IMR-90 (cell line): Measurements from ENCODE around the gene AKIRIN2. TPM values are rescaled to one million over a fixed set of nuclear protein-coding genes. Genes with fewer than 3 reads are reported as not detected.

Source experiments
- ATAC-seq: fragments of 200-7000 bp; cut with Tn5 transposase; 2 replicates; pipeline ENCODE4 v1.9.1; 2020; ENCODE audit warnings: low read depth, mild to moderate bottlenecking, moderate library complexity
- BruUV-seq: library from RNA; stranded (reverse); fragments of 400-500 nt; replicated peaks from 2 replicates; lab custom pipeline; 2021; lab: Mats Ljungman, UMichigan
- CTCF ChIA-PET: fragments of 300-600 bp; formaldehyde crosslinking; extraction: SDS; loops from one replicate; lab custom pipeline; 2021; ENCODE audit warnings: antibody characterized with exemption; lab: Yijun Ruan, JAX
- POLR2A ChIA-PET: fragments of 300-600 bp; sonication (Branson Sonifier 250); formaldehyde crosslinking; loops from one replicate; lab custom pipeline; 2022; ENCODE audit warnings: antibody characterized with exemption; ENCODE audit not compliant: unreplicated experiment; lab: Charles Lee
- DNase-seq: peaks from one replicate; pipeline ENCODE4 v3.0.0; 2013
- H2AFZ ChIP-seq: replicated peaks from 2 replicates; pipeline ENCODE3; 2013; ENCODE audit warnings: low read length, mild to moderate bottlenecking; ENCODE audit not compliant: poor library complexity
- H2AK5ac ChIP-seq: 2 replicates; pipeline ENCODE4 v1.6.1; 2013; ENCODE audit warnings: low read depth, low read length, inconsistent platforms
- H2AK9ac ChIP-seq: replicated peaks from 2 replicates; pipeline ENCODE3; 2013; ENCODE audit warnings: mild to moderate bottlenecking, low read depth, low read length, moderate library complexity; ENCODE audit not compliant: poor library complexity
- H2BK120ac ChIP-seq: 2 replicates; pipeline ENCODE4 v1.6.1; 2013; ENCODE audit warnings: low read depth, low read length, inconsistent platforms
- H2BK15ac ChIP-seq: 3 replicates; pipeline ENCODE4 v1.6.1; 2013; ENCODE audit warnings: low read depth, low read length, inconsistent platforms
- H2BK20ac ChIP-seq: 2 replicates; pipeline ENCODE4 v1.6.1; 2013; ENCODE audit warnings: low read depth, mild to moderate bottlenecking, inconsistent platforms, low read length, moderate library complexity
- H2BK5ac ChIP-seq: 2 replicates; pipeline ENCODE4 v1.6.1; 2013; ENCODE audit warnings: mild to moderate bottlenecking, low read depth, low read length, inconsistent platforms; ENCODE audit not compliant: poor library complexity, severe bottlenecking
- H3K14ac ChIP-seq: replicated peaks from 2 replicates; pipeline ENCODE4 v1.6.1; 2013; ENCODE audit warnings: low read depth, low read length, inconsistent platforms
- H3K18ac ChIP-seq: 2 replicates; pipeline ENCODE4 v1.6.1; 2013; ENCODE audit warnings: low read depth, low read length, control low read depth
- H3K23ac ChIP-seq: 2 replicates; pipeline ENCODE4 v1.6.1; 2013; ENCODE audit warnings: low read depth, low read length, inconsistent platforms
- H3K27ac ChIP-seq: 2 replicates; pipeline ENCODE4 v1.5.1; 2013; ENCODE audit warnings: mild to moderate bottlenecking, control low read depth, low read length; ENCODE audit not compliant: insufficient read depth
- H3K27me3 ChIP-seq: 2 replicates; pipeline ENCODE4 v1.6.1; 2013; ENCODE audit warnings: low read length; ENCODE audit not compliant: control insufficient read depth, insufficient read depth
- H3K36me3 ChIP-seq: 2 replicates; pipeline ENCODE4 v1.6.1; 2013; ENCODE audit warnings: low read length, mixed read lengths; ENCODE audit not compliant: control insufficient read depth, insufficient read depth
- H3K4ac ChIP-seq: 2 replicates; pipeline ENCODE4 v1.6.1; 2013; ENCODE audit warnings: low read depth, low read length, inconsistent platforms
- H3K4me1 ChIP-seq: 2 replicates; pipeline ENCODE4 v1.6.1; 2013; ENCODE audit warnings: low read length, mixed read lengths; ENCODE audit not compliant: control insufficient read depth, insufficient read depth
- H3K4me2 ChIP-seq: 2 replicates; pipeline ENCODE4 v1.6.1; 2013; ENCODE audit warnings: low read depth, mild to moderate bottlenecking, control low read depth, low read length, moderate library complexity
- H3K4me3 ChIP-seq: 2 replicates; pipeline ENCODE4 v1.5.1; 2013; ENCODE audit warnings: low read depth, mild to moderate bottlenecking, control low read depth, low read length, moderate library complexity; ENCODE audit not compliant: insufficient read depth
- H3K56ac ChIP-seq: 2 replicates; pipeline ENCODE4 v1.6.1; 2013; ENCODE audit warnings: low read length, inconsistent platforms; ENCODE audit not compliant: insufficient read depth; ENCODE audit errors: extremely low read depth
- H3K79me1 ChIP-seq, 2 experiments: 2 replicates each; pipeline ENCODE4 v1.6.1; 2013; ENCODE audit warnings: low read length in 2 of 2, inconsistent platforms in 1 of 2, low read depth in 1 of 2
- H3K9ac ChIP-seq: 2 replicates; pipeline ENCODE4 v1.6.1; 2013; ENCODE audit warnings: low read depth, low read length, control low read depth
- H3K9me1 ChIP-seq: 2 replicates; pipeline ENCODE4 v1.6.1; 2013; ENCODE audit warnings: low read length, inconsistent platforms; ENCODE audit not compliant: insufficient read depth
- H3K9me3 ChIP-seq: 2 replicates; pipeline ENCODE4 v1.6.1; 2013; ENCODE audit warnings: low read length; ENCODE audit not compliant: control insufficient read depth, insufficient read depth
- H4K20me1 ChIP-seq: 2 replicates; pipeline ENCODE4 v1.6.1; 2013; ENCODE audit warnings: low read length, inconsistent platforms; ENCODE audit not compliant: insufficient read depth
- H4K5ac ChIP-seq: 2 replicates; pipeline ENCODE4 v1.6.1; 2013; ENCODE audit warnings: mild to moderate bottlenecking, low read depth, low read length, control low read depth
- H4K8ac ChIP-seq, 2 experiments: 2 replicates each; pipeline ENCODE4 v1.6.1; 2013; ENCODE audit warnings: low read depth in 2 of 2, low read length in 2 of 2, control low read depth in 1 of 2, inconsistent platforms in 1 of 2
- H4K91ac ChIP-seq: 2 replicates; pipeline ENCODE4 v1.6.1; 2013; ENCODE audit warnings: low read depth, low read length, inconsistent platforms; ENCODE audit not compliant: insufficient read depth
- FOS ChIP-seq: fragments of 150-350 bp; IDR thresholded peaks from 2 replicates; pipeline ENCODE4 v1.6.1; 2016; ENCODE audit warnings: low read depth, low read length
- RAD21 ChIP-seq: IDR thresholded peaks from 2 replicates; pipeline ENCODE4 v1.6.1; 2012; ENCODE audit warnings: low read length, improper control_type of control experiment
- RFX5 ChIP-seq: IDR thresholded peaks from 2 replicates; pipeline ENCODE4 v1.8.0; 2012; ENCODE audit warnings: low read depth, mild to moderate bottlenecking, low read length, moderate library complexity
- SMC3 ChIP-seq: fragments of 150-350 bp; IDR thresholded peaks from 2 replicates; pipeline ENCODE4 v1.6.1; 2016; ENCODE audit warnings: low read depth, mild to moderate bottlenecking, antibody characterized with exemption, low read length, moderate library complexity
- WGBS, 2 experiments: methylation state at CpG; one replicate each; pipeline versions ENCODE4 v1.1.5 to v1.1.7; 2013; ENCODE audit warnings: missing lambda C conversion rate in 2 of 2; ENCODE audit not compliant: insufficient read length in 1 of 2; ENCODE audit errors: extremely low coverage in 2 of 2; 5-methylcytosine and 5-hydroxymethylcytosine counted together
- dilution Hi-C: fragments of 300-500 bp; cut with HindIII; formaldehyde crosslinking; loops from one replicate; pipeline ENCODE4 v1.14.3; 2018; ENCODE audit warnings: low sequenced_read_pairs; ENCODE audit not compliant: unreplicated experiment
- in situ Hi-C: fragments of 300-500 bp; cut with MboI; formaldehyde crosslinking; loops from 3 replicates; pipeline ENCODE4 v1.14.3; 2019; ENCODE audit warnings: low sequenced_read_pairs, inconsistent platforms, mixed read lengths
- intact Hi-C: fragments of 100-400 bp; cut with micrococcal nuclease; formaldehyde crosslinking; loops from 2 replicates; pipeline ENCODE4 v1.10.0; 2022
- polyA plus RNA-seq, 3 experiments: library from polyadenylated mRNA; depleted of rRNA; stranded (reverse); fragments of >200 nt; gene quantifications; 2 replicates each; pipeline ENCODE4 v1.2.3, GENCODE V29; 2012; ENCODE audit warnings: low replicate concordance in 1 of 3
- total RNA-seq: library from RNA; depleted of rRNA; stranded (reverse); fragments of >200 nt; gene quantifications from 2 replicates; pipeline ENCODE4 v1.2.3, GENCODE V29; 2012

Gene AKIRIN2
- total and polyA plus RNA-seq, 2 of the 4 experiments (the other 2 are of a cell fraction), result 7.9 to 26.6 TPM

- POLR2A ChIA-PET, result no interaction called here
- no peak overlapping the region for H4K8ac ChIP-seq
- no peak overlapping the region for H3K27ac ChIP-seq
- H3K4me3 ChIP-seq, result no peak overlapping the region
- BruUV-seq, result no TSS peak
- no peak overlapping the region for H2AFZ ChIP-seq
- H2BK15ac ChIP-seq, result no peak overlapping the region
- no peak overlapping the region for H4K91ac ChIP-seq
- H2AK9ac ChIP-seq, result no peak overlapping the region
- no peak overlapping the region for H4K5ac ChIP-seq
- no peak overlapping the region for H2BK5ac ChIP-seq
- H3K9me3 ChIP-seq, result no peaks in the 10 kb centered on the region
- dilution Hi-C loops, result no loop called here
- H3K79me1 ChIP-seq, result peaks cover 9 to 40% of the 10 kb centered on the region in 2 experiments
- H2AK5ac ChIP-seq, result no peak overlapping the region
- peaks cover 37% of the 10 kb centered on the region for H3K36me3 ChIP-seq
- no peak overlapping the region for H2BK20ac ChIP-seq
- no peak overlapping the region for H3K4ac ChIP-seq
- no peak overlapping the region for H3K23ac ChIP-seq
- intact Hi-C loops, result no loop called here
- WGBS, 2 experiments, result no CpG with 5 or more reads among the region's 2 CpGs
- DNase-seq, result no peak
- no peak overlapping the region for H2BK120ac ChIP-seq
- no peaks in the 10 kb centered on the region for H4K20me1 ChIP-seq
- CTCF ChIA-PET, result interaction anchor here (0.6 kb wide), 1 partner anchor 1454 kb away, joined by 6 read pairs; no protein-coding TSS in a partner anchor
- H3K9me1 ChIP-seq, result no peaks in the 10 kb centered on the region
- no peaks in the 10 kb centered on the region for H3K27me3 ChIP-seq
- no peak overlapping the region for H3K14ac ChIP-seq
- no peak for ATAC-seq
- no peak overlapping the region for H3K56ac ChIP-seq
- H3K18ac ChIP-seq, result no peak overlapping the region
- H3K4me1 ChIP-seq, result peaks cover 2% of the 10 kb centered on the region; the same call in 1 of the 2 replicates
- no peak overlapping the region for H3K9ac ChIP-seq
- no peak overlapping the region for H3K4me2 ChIP-seq
- TF ChIP-seq SMC3, result no peak
- no peak for TF ChIP-seq FOS
- no peak for TF ChIP-seq RFX5
- TF ChIP-seq RAD21, result no peak
- in situ Hi-C loops, result no loop called here
Observed at GRCh38 chr6:87672641-87673040, 29.4 kb downstream of the AKIRIN2 start.
